Psoas muscle (tissue), 8 donors: Measurements from ENCODE around the gene APOF. TPM values are rescaled to one million over a fixed set of nuclear protein-coding genes. Genes with fewer than 3 reads are reported as not detected.

Experiments used
- ATAC-seq, 4 donors: fragments of 200-7000 bp; cut with Tn5 transposase; one replicate each; pipeline ENCODE4 v1.9.1; 2020; ENCODE audit warnings: moderate library complexity in 3 of 4, mild to moderate bottlenecking in 2 of 4
- DNase-seq, 2 donors: peaks; one replicate each; pipeline ENCODE4 v3.0.0-alpha.2; 2020
- H3K27ac ChIP-seq: fragments of 200-600 bp; one replicate; pipeline ENCODE4 v1.8.0; 2022
- H3K27me3 ChIP-seq, 3 donors: fragments of 200-600 bp in 1 of 3; one replicate each; pipeline versions ENCODE4 v1.6.1 to v1.8.0; 2013 to 2022; ENCODE audit warnings: low read length in 2 of 3, mild to moderate bottlenecking in 2 of 3, moderate library complexity in 1 of 3; ENCODE audit not compliant: insufficient read depth in 3 of 3
- H3K36me3 ChIP-seq, 2 donors: fragments of 200-600 bp in 1 of 2; one replicate each; pipeline versions ENCODE4 v1.6.1 to v1.8.0; 2013 to 2022; ENCODE audit warnings: low read depth in 1 of 2, mild to moderate bottlenecking in 1 of 2, moderate library complexity in 1 of 2; ENCODE audit not compliant: insufficient read depth in 1 of 2
- H3K4me1 ChIP-seq: fragments of 200-600 bp; one replicate; pipeline ENCODE4 v1.8.0; 2022
- H3K4me3 ChIP-seq: fragments of 200-600 bp; one replicate; pipeline ENCODE4 v1.8.0; 2022; ENCODE audit warnings: mild to moderate bottlenecking
- H3K9me3 ChIP-seq: fragments of 200-600 bp; one replicate; pipeline ENCODE4 v1.8.0; 2022
- WGBS, 3 donors: extraction: QIAGEN DNeasy Blood & Tissue Kit; methylation state at CpG; one replicate each; pipeline versions ENCODE4 v1.1.6 to v1.1.7; 2013; 5-methylcytosine and 5-hydroxymethylcytosine counted together
- intact Hi-C, 2 donors: fragments of 100-400 bp; cut with DNase I; formaldehyde crosslinking; loops; one replicate each; pipeline versions ENCODE4 v1.11.0 to v1.14.2; 2022
- polyA plus RNA-seq, 3 donors: library from polyadenylated mRNA; stranded (reverse); fragments of 200-250 nt; gene quantifications; one replicate each; pipeline ENCODE4 v1.2.3, GENCODE V29; 2013
- total RNA-seq, 4 donors: library from RNA; stranded (reverse); fragmentation: NEBNext Ultra II Directional in 2 of 4; extraction: Animal tissue kit (Norgen Biotek cat#: 25700) in 2 of 4; gene quantifications; one replicate each; pipeline versions ENCODE4 v1.2.1 to v1.2.4, GENCODE V29; 2021 to 2023
- TF ChIP-seq, protein P1 (sequence below): fragments of 200-600 bp; IDR thresholded peaks from one replicate; pipeline ENCODE4 v1.8.0; 2022; ENCODE audit warnings: antibody characterized with exemption
- donor health status: healthy with polysubstance abuse.
- donor health status: DM: no; HTN: no; CAD: no; lungs with moderate emphysema.
- donor health status: Bipolar disorder and iron deficiency.
- donor health status: healthy.
- donor health status: DM: yes; HTN: yes; CAD: no.
- donor health status: DM: no; HTN: no; CAD: no.
- donor health status: DM: no; HTN: no; CAD: no.
- donor health status: DM: yes; HTN: yes; CAD: no.

The APOF gene
- total and polyA plus RNA-seq, 7 donors = not detected

DNA sequence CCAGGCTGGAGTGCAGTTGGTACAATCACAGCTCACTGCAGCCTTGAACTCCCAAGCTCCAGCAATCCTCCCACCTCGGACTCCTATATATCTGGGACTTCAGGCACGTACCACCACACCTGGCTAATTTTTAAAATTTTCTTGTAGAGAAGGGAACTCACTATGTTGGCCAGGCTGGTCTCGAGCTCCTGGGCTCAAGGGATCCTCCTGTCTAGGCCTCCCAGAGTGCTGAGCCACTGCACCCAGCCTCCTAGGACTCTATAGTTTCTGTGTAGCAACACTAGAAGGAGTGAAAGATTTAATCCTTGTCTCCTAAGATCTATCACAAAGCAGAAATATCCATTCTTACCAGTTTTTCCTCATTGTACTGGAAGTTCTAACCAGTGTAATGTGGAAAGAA lies 4.3 kb upstream of the APOF start:
- TF ChIP-seq, protein P1, sequence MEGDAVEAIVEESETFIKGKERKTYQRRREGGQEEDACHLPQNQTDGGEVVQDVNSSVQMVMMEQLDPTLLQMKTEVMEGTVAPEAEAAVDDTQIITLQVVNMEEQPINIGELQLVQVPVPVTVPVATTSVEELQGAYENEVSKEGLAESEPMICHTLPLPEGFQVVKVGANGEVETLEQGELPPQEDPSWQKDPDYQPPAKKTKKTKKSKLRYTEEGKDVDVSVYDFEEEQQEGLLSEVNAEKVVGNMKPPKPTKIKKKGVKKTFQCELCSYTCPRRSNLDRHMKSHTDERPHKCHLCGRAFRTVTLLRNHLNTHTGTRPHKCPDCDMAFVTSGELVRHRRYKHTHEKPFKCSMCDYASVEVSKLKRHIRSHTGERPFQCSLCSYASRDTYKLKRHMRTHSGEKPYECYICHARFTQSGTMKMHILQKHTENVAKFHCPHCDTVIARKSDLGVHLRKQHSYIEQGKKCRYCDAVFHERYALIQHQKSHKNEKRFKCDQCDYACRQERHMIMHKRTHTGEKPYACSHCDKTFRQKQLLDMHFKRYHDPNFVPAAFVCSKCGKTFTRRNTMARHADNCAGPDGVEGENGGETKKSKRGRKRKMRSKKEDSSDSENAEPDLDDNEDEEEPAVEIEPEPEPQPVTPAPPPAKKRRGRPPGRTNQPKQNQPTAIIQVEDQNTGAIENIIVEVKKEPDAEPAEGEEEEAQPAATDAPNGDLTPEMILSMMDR = no peak
- WGBS, 3 donors = 81 to 85% (median 84%) methylated on average over 3 of the region's 3 CpGs
- H3K36me3 ChIP-seq = no peaks in the 10 kb centered on the region
- H3K4me1 ChIP-seq = no peaks in the 10 kb centered on the region
- no peak overlapping the region for H3K27ac ChIP-seq
- no peaks in the 10 kb centered on the region for H3K27me3 ChIP-seq
- no peak for ATAC-seq
- no peaks in the 10 kb centered on the region for H3K9me3 ChIP-seq
- no peak overlapping the region for H3K4me3 ChIP-seq
- DNase-seq = no peak
- intact Hi-C loops = no loop called here

DNA sequence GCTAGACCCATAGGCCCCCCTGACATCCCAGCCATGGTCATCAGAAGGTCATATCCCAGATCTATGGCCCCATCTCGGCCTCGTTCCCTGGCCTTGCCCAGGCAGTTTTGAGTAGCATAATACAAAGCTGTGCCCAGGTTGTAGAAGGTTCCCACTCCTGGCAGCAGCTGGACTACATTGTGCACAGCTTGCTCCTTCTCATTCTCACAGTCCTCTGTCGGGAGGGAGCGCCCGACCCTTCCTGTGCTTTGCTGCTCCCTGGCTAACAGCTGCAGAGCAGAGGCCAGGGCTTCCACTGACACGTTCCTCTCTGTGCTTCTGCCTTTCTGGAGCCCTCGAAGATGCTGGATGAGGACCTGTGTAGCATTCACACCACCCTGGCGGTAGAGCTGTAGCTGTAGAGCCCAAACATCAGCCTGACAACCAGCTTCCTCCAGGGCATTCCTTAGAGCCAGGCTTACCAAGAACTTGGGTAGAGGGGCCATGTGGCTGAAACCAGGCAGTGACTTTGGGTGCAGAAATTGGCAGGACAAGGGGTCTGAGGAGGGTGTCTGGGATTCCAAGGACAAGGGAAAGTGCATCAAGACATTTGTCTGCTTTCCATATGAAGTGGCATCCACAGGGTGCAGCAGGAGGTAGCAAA lies 1.0 kb downstream of the APOF start:
- intact Hi-C loops = loop anchor here (5.0 kb wide), 2 partner anchors 86 to 101 kb away; partner anchors contain the start of gene TIMELESS (in 1 of the 2)

DNA sequence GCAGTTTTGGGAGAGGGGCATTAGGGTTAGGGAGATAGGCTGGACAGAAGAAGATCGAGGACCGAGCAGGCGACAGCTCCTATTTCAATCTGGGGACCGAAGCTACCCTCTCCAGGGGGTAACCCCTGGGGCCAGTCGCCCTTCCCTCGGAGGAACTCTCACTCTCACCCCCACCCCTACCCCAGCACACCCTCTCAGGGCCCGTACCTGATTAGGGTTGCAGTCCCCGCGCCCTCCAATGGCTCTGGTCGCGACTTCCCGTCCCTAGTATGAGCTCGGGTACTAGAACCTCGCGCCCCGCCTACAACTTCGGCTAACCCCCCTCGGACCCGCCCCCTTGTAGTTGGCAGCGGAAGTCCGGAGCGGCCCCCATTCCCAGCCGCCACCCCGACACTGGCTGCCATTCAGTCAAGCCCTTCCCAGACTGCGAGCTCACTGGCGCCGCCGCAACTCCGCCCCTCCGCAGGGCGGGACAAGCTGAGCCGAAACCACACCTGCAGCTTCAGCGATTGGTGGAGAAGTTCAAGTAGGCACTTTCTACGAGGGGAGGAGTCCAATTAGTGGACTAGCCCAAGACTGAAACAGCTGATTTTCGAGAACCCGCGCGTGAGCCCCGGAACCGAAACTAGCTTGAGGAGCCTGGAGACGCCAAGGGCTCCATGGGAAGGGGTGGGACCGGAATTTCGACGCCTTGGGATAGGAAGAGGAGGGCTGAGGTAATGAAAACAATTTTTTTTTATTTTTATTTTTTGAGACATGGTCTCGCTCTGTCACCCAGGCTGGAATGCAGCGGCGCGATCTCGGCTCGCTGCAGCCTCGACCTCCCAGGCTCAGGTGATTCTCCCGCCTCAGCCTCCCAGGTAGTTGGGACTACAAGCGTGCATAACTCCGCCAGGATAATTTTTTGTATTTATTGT lies 2.5 kb downstream of the APOF start, which contains the start of gene STAT2:
TSS of gene STAT2 (minus strand) at position 257 of the 917 bp plus-strand sequence. CDS start 3,536 bp downstream, outside the sequence.
- TF ChIP-seq, protein P1 = no peak
- intact Hi-C loops = loop anchor here (5.0 kb wide), 2 partner anchors 87 to 102 kb away; partner anchors contain the start of gene TIMELESS (in 1 of the 2)
- H3K27me3 ChIP-seq = no peaks in the 10 kb centered on the region
- H3K36me3 ChIP-seq = peaks cover 0 to 21% of the 10 kb centered on the region in 2 donors
- ATAC-seq (peak; percentile 98 to 99 (median 99)), DNase-seq (peak; percentile 99)
- 0 to 1% (median 1%) methylated on average over 54 of the region's 54 CpGs for WGBS, 3 donors
- H3K27ac ChIP-seq = peak within 1 kb of the TSS; percentile 87
- H3K9me3 ChIP-seq = no peaks in the 10 kb centered on the region
- H3K4me1 ChIP-seq = peaks cover 8% of the 10 kb centered on the region
- H3K4me3 ChIP-seq = peak within 1 kb of the TSS; percentile 98

More for the DNA sequence above, 1.0 kb downstream of the APOF start:
- TF ChIP-seq, protein P1 = no peak
- WGBS, 3 donors = 61 to 71% (median 66%) methylated on average over 8 of the region's 8 CpGs
- ATAC-seq = no peak
- Histone ChIP-seq H3K9me3 (no peaks in the 10 kb centered on the region), H3K36me3 (peaks cover 0 to 6% of the 10 kb centered on the region in 2 donors), H3K4me1 (peaks cover 8% of the 10 kb centered on the region), H3K27me3 (no peaks in the 10 kb centered on the region), H3K4me3 (no peak overlapping the region), H3K27ac (no peak overlapping the region)
- no peak for DNase-seq

DNA sequence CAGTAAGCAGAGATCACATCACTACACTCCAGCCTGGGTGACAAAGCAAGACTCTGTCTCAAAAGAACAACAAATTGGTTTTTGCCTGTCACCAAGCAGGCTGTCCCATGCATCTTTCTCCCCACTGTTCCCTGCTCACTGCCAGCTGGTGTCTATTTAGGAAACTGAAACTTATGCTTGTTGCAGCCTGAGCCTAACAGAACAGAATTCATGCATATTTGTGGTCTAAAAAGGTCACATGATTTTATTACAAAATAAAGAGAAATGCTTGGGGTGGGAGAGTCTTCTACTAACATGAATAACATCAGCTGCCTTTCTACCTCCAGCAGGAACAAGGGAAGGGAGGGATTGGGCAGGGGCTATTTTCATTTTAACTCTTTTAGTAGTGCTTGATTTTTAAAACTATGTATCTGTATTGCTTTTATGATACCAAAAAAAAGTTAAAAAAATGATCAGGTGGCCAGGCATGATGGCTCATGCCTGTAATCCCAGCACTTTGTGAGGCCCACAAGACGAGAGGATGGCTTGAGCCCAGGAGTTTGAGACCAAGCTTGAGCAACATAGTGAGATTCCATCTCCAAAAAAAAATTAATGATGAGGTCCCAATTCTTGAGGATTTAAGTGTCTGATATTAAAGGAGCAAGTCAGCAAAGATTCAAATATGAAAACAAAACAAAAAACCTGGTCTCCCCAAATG lies 3.7 kb downstream of the APOF start:
- 0 to 20% (median 10%) methylated on average over 1 of the region's 1 CpG for WGBS, 3 donors
- TF ChIP-seq, protein P1 = no peak
- Histone ChIP-seq H3K4me1 (peaks cover 8% of the 10 kb centered on the region), H3K27ac (peak overlapping the region; percentile 87), H3K36me3 (peaks cover 0 to 32% of the 10 kb centered on the region in 2 donors), H3K4me3 (peak overlapping the region; percentile 98), H3K9me3 (no peaks in the 10 kb centered on the region), H3K27me3 (no peaks in the 10 kb centered on the region)
- intact Hi-C loops = no loop called here
- DNase-seq (no peak), ATAC-seq (no peak)
